ENCODE results near the gene OMP. TPM values are rescaled to one million over a fixed set of nuclear protein-coding genes. Genes with fewer than 3 reads are reported as not detected.

The OMP gene
- total and polyA plus RNA-seq, 2 of the 13 experiments (the other 11 are each of a cell fraction or from before 2014, with no cell fraction given) = not detected

DNA sequence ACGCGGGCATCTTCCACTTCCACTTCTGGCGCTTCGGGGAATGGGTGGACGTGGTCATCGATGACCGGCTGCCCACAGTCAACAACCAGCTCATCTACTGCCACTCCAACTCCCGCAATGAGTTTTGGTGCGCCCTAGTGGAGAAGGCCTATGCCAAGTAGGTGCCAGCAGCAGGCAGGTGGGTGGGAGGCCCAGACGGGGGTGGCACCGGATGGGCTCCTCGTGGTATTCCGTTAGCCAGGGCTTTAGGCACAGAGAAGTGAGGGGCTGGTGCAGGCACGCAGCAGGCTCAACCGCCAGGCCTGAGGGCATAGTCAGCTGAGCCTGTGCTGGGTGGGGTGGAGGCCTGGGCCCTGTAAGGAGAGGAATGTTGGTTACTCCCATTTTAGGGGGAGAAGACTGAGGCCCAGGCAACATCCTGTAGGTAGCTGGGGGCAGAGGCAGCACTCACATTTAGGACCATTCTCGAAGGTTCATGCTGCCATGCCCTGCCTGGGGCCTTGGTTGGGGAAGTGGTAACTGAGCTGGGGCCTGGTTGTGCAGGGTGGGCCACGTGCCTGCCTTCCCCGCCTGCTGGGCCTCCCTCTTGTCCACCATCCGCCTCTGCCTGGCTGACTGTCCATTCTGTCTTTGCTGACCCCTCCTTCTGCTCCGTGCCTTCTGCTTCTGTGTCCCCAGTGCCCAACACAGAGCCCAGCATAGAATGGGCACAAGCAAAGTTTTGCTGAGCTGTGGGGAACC is 10.2 kb downstream of the OMP start:
- DNase-seq (ENCODE audit: low spot score) (no peak), ATAC-seq (no peak), FAIRE-seq (no peak)
- Histone ChIP-seq H3K27ac (ENCODE audit: extremely low read length, insufficient read depth, low read length) (no peak overlapping the region), H3K4me3 (replicated peaks in 1 of 3; ENCODE audit: insufficient read depth in 1 of 3, low read depth in 2 of 3, low read length in 3 of 3) (peak overlapping the region in 1 of 3 experiments; percentile 31; a peak in 1 of 6 replicates), H3K79me2 (ENCODE audit: insufficient read depth, low read length) (no peaks in the 10 kb centered on the region), H4K20me1 (ENCODE audit: insufficient read depth, low read length) (no peaks in the 10 kb centered on the region), H3K36me3 (replicated peaks in 1 of 2; ENCODE audit: control insufficient read depth in 1 of 2, insufficient read depth in 2 of 2, low read length in 2 of 2) (no peaks in the 10 kb centered on the region), H3K4me1 (ENCODE audit: insufficient read depth, low read length) (peaks cover 21% of the 10 kb centered on the region), H2AFZ (ENCODE audit: low read length) (no peak overlapping the region), H3K4me2 (ENCODE audit: low read depth, low read length) (peak overlapping the region; percentile 64), H3K9me3 (ENCODE audit: low read length) (no peaks in the 10 kb centered on the region), H3K9ac (ENCODE audit: insufficient read depth, low read depth, low read length) (no peak overlapping the region), H3K27me3 (ENCODE audit: control insufficient read depth in 1 of 2, insufficient read depth in 2 of 2, low read length in 2 of 2) (peaks cover 0 to 3% of the 10 kb centered on the region in 2 experiments; a peak in 1 of 5 replicates)
- no TSS peak for BruUV-seq (replicated peaks)
- peak; percentile 26; the same call in 1 of the 2 replicates for TF ChIP-seq ZFP91 (CRISPR knock-in tag; IDR thresholded peaks at IDR 0.05; ENCODE audit: borderline replicate concordance)
- TF ChIP-seq ZBTB8A (CRISPR knock-in tag; IDR thresholded peaks at IDR 0.05; ENCODE audit: borderline replicate concordance, low read depth) = no peak
- TF ChIP-seq ZNF687 (CRISPR knock-in tag; IDR thresholded peaks at IDR 0.05) = peak; percentile 50
- 0 out of 2 replicates have a peak, but pooled peaks have one; percentile 2 for TF ChIP-seq GABPA (IDR thresholded peaks at IDR 0.05; ENCODE audit: low read depth, low read length)
- TF ChIP-seq GABPA (CRISPR knock-in tag; IDR thresholded peaks at IDR 0.05; ENCODE audit: low read depth) = no peak
- TF ChIP-seq ZNF629 (CRISPR knock-in tag; conservative IDR thresholded peaks at IDR 0.05) = 0 out of 2 replicates have a peak, but pooled peaks have one; percentile 23
- CTCF ChIA-PET (ENCODE audit: low intra/inter-chr PET ratio, low total read pairs) = interaction anchor here (1.4 to 2.3 kb wide), 2 partner anchors 14 to 65 kb away, joined by 3 to 19 read pairs; no protein-coding TSS in a partner anchor
- POLR2A ChIA-PET = no interaction called here
- in situ Hi-C loops (cut with HindIII; ENCODE audit: extremely low pct_ligation_motif_present, low pct_unique_long_range_greater_than_20kb) = no loop called here
- 69% methylated on average over 15 of the region's 20 CpGs for WGBS (ENCODE audit: low lambda C conversion rate)
- intact Hi-C loops (cut with micrococcal nuclease; ENCODE audit: unreplicated experiment) = loop anchor here (1.0 kb wide), 1 partner anchor 66 kb away; no protein-coding TSS in a partner anchor

Measured in HepG2 (cell line).